ENCODE results near the gene GABRR2.

GABRR2 gene

GRCh38 chr6:89212472-89212871 is 102.6 kb downstream of the GABRR2 start (continued):
- TF ChIP-seq, protein P1, sequence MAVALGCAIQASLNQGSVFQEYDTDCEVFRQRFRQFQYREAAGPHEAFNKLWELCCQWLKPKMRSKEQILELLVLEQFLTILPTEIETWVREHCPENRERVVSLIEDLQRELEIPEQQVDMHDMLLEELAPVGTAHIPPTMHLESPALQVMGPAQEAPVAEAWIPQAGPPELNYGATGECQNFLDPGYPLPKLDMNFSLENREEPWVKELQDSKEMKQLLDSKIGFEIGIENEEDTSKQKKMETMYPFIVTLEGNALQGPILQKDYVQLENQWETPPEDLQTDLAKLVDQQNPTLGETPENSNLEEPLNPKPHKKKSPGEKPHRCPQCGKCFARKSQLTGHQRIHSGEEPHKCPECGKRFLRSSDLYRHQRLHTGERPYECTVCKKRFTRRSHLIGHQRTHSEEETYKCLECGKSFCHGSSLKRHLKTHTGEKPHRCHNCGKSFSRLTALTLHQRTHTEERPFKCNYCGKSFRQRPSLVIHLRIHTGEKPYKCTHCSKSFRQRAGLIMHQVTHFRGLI (tag by site-specific recombination; IDR thresholded peaks at IDR 0.05) = no peak
- TF ChIP-seq PRDM4 (tag by site-specific recombination; IDR thresholded peaks at IDR 0.05) (no peak), ZNF473 (tag by site-specific recombination; IDR thresholded peaks at IDR 0.05) (no peak), ZNF510 (tag by site-specific recombination; IDR thresholded peaks at IDR 0.05; ENCODE audit: insufficient replicate concordance) (no peak), ZNF626 (tag by site-specific recombination; IDR thresholded peaks at IDR 0.05) (no peak), ZNF426 (tag by site-specific recombination; IDR thresholded peaks at IDR 0.05) (peak; percentile 35), ZNF792 (tag by site-specific recombination; IDR thresholded peaks at IDR 0.05) (no peak), ZNF692 (tag by site-specific recombination; IDR thresholded peaks at IDR 0.05) (no peak), ZNF10 (tag by site-specific recombination; IDR thresholded peaks at IDR 0.05) (no peak), WT1 (tag by site-specific recombination; IDR thresholded peaks at IDR 0.05) (no peak), ZNF2 (tag by site-specific recombination; IDR thresholded peaks at IDR 0.05) (no peak)

GRCh38 chr6:89209457-89209856 is 105.6 kb downstream of the GABRR2 start:
- TF ChIP-seq HOXA7 (CRISPR knock-in tag; IDR thresholded peaks at IDR 0.05; ENCODE audit: borderline replicate concordance) (no peak), OSR2 (tag by site-specific recombination; IDR thresholded peaks at IDR 0.05) (0 out of 2 replicates have a peak, but pooled peaks have one; percentile 17), ZNF366 (tag by site-specific recombination; conservative IDR thresholded peaks at IDR 0.05) (0 out of 2 replicates have a peak, but pooled peaks have one; percentile 13), ZNF248 (tag by site-specific recombination; IDR thresholded peaks at IDR 0.05) (no peak)
- TF ChIP-seq, protein P2, sequence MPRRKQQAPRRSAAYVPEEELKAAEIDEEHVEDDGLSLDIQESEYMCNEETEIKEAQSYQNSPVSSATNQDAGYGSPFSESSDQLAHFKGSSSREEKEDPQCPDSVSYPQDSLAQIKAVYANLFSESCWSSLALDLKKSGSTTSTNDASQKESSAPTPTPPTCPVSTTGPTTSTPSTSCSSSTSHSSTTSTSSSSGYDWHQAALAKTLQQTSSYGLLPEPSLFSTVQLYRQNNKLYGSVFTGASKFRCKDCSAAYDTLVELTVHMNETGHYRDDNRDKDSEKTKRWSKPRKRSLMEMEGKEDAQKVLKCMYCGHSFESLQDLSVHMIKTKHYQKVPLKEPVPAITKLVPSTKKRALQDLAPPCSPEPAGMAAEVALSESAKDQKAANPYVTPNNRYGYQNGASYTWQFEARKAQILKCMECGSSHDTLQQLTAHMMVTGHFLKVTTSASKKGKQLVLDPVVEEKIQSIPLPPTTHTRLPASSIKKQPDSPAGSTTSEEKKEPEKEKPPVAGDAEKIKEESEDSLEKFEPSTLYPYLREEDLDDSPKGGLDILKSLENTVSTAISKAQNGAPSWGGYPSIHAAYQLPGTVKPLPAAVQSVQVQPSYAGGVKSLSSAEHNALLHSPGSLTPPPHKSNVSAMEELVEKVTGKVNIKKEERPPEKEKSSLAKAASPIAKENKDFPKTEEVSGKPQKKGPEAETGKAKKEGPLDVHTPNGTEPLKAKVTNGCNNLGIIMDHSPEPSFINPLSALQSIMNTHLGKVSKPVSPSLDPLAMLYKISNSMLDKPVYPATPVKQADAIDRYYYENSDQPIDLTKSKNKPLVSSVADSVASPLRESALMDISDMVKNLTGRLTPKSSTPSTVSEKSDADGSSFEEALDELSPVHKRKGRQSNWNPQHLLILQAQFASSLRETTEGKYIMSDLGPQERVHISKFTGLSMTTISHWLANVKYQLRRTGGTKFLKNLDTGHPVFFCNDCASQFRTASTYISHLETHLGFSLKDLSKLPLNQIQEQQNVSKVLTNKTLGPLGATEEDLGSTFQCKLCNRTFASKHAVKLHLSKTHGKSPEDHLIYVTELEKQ (tag by site-specific recombination; IDR thresholded peaks at IDR 0.05; ENCODE audit: borderline replicate concordance) = peak; percentile 18; the same call in 1 of the 2 replicates
- ChIA-PET POLR2A (interaction anchor here (0.7 kb wide), 1 partner anchor 44 kb away, joined by 8 read pairs; no protein-coding TSS in a partner anchor), CTCF (interaction anchor here (0.6 to 1.8 kb wide), 4 partner anchors 19 to 225 kb away, joined by 3 to 4 read pairs (median 4); no protein-coding TSS in a partner anchor)
- Histone ChIP-seq H3K9me3 (ENCODE audit: control insufficient read depth, insufficient read depth, low read depth, low read length) (no peaks in the 10 kb centered on the region), H3K4me1 (ENCODE audit: control insufficient read depth, insufficient read depth, low read length) (peaks cover 7% of the 10 kb centered on the region), H3K27ac (ENCODE audit: extremely low read depth, low read depth, low read length) (no peak overlapping the region), H3K4me3 (ENCODE audit: low read depth, low read length) (no peak overlapping the region), H3K36me3 (ENCODE audit: control insufficient read depth in 2 of 2, insufficient read depth in 1 of 2, low read length in 2 of 2) (no peaks in the 10 kb centered on the region)
